ENCODE data around the gene DOCK6. TPM values are rescaled to one million over a fixed set of nuclear protein-coding genes. Genes with fewer than 3 reads are reported as not detected.

Gene DOCK6
- total and polyA plus RNA-seq, 2 of the 13 experiments (the other 11 are each of a cell fraction or from before 2014, with no cell fraction given): 5.4 to 38.1 TPM

DNA sequence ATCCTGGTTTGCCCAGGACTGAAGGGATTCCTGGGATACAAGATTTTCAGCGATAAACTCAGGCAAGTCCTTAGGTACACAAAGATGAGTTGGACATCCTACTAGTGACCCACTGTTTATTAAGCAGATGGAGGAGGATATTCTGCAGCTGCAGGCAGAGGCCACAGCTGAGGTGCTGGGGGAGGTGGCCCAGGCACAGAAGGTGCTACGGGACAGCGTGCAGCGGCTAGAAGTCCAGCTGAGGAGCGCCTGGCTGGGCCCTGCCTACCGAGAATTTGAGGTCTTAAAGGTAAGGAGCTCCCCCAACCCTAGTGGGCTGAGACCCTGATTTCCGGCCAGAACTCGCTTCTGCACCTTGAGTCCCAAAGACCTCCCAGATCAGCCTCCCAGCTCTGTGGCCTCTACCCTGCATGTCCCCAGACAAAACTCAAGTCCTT is 22.3 kb downstream of the DOCK6 start (continued):
- TF ChIP-seq KLF15 (CRISPR knock-in tag; IDR thresholded peaks at IDR 0.05; ENCODE audit: borderline replicate concordance): no peak
- TF ChIP-seq MTF1 (CRISPR knock-in tag; IDR thresholded peaks at IDR 0.05): no peak
- TF ChIP-seq RFX3 (CRISPR knock-in tag; IDR thresholded peaks at IDR 0.05): no peak
- TF ChIP-seq ISX (CRISPR knock-in tag; conservative IDR thresholded peaks at IDR 0.05): no peak
- no peak for TF ChIP-seq ZNF383 (CRISPR knock-in tag; IDR thresholded peaks at IDR 0.05; ENCODE audit: borderline replicate concordance)
- 0 out of 2 replicates have a peak, but pooled peaks have one; percentile 37 for TF ChIP-seq ZNF317 (CRISPR knock-in tag; IDR thresholded peaks at IDR 0.05)
- TF ChIP-seq, protein P1, sequence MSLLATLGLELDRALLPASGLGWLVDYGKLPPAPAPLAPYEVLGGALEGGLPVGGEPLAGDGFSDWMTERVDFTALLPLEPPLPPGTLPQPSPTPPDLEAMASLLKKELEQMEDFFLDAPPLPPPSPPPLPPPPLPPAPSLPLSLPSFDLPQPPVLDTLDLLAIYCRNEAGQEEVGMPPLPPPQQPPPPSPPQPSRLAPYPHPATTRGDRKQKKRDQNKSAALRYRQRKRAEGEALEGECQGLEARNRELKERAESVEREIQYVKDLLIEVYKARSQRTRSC (CRISPR knock-in tag; IDR thresholded peaks at IDR 0.05; ENCODE audit: low read depth): no peak
- TF ChIP-seq SATB2 (CRISPR knock-in tag; IDR thresholded peaks at IDR 0.05): no peak
- TF ChIP-seq, protein P2, sequence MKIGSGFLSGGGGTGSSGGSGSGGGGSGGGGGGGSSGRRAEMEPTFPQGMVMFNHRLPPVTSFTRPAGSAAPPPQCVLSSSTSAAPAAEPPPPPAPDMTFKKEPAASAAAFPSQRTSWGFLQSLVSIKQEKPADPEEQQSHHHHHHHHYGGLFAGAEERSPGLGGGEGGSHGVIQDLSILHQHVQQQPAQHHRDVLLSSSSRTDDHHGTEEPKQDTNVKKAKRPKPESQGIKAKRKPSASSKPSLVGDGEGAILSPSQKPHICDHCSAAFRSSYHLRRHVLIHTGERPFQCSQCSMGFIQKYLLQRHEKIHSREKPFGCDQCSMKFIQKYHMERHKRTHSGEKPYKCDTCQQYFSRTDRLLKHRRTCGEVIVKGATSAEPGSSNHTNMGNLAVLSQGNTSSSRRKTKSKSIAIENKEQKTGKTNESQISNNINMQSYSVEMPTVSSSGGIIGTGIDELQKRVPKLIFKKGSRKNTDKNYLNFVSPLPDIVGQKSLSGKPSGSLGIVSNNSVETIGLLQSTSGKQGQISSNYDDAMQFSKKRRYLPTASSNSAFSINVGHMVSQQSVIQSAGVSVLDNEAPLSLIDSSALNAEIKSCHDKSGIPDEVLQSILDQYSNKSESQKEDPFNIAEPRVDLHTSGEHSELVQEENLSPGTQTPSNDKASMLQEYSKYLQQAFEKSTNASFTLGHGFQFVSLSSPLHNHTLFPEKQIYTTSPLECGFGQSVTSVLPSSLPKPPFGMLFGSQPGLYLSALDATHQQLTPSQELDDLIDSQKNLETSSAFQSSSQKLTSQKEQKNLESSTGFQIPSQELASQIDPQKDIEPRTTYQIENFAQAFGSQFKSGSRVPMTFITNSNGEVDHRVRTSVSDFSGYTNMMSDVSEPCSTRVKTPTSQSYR (CRISPR knock-in tag; IDR thresholded peaks at IDR 0.05; ENCODE audit: borderline replicate concordance): no peak
- TF ChIP-seq ELF3 (CRISPR knock-in tag; IDR thresholded peaks at IDR 0.05): no peak
- TF ChIP-seq, protein P3, sequence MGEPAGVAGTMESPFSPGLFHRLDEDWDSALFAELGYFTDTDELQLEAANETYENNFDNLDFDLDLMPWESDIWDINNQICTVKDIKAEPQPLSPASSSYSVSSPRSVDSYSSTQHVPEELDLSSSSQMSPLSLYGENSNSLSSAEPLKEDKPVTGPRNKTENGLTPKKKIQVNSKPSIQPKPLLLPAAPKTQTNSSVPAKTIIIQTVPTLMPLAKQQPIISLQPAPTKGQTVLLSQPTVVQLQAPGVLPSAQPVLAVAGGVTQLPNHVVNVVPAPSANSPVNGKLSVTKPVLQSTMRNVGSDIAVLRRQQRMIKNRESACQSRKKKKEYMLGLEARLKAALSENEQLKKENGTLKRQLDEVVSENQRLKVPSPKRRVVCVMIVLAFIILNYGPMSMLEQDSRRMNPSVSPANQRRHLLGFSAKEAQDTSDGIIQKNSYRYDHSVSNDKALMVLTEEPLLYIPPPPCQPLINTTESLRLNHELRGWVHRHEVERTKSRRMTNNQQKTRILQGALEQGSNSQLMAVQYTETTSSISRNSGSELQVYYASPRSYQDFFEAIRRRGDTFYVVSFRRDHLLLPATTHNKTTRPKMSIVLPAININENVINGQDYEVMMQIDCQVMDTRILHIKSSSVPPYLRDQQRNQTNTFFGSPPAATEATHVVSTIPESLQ (CRISPR knock-in tag; conservative IDR thresholded peaks at IDR 0.05): no peak
- TF ChIP-seq ATF7 (IDR thresholded peaks at IDR 0.05): no peak
- TF ChIP-seq ATF7 (CRISPR knock-in tag; IDR thresholded peaks at IDR 0.05): no peak
- TF ChIP-seq SRF (IDR thresholded peaks at IDR 0.05; ENCODE audit: low read depth, low read length): no peak
- no peak for TF ChIP-seq CREB1 (IDR thresholded peaks at IDR 0.05)
- TF ChIP-seq CREB1 (CRISPR knock-in tag; IDR thresholded peaks at IDR 0.05): no peak
- no peak for TF ChIP-seq ZFP36L1 (CRISPR knock-in tag; IDR thresholded peaks at IDR 0.05)
- TF ChIP-seq, protein P4, sequence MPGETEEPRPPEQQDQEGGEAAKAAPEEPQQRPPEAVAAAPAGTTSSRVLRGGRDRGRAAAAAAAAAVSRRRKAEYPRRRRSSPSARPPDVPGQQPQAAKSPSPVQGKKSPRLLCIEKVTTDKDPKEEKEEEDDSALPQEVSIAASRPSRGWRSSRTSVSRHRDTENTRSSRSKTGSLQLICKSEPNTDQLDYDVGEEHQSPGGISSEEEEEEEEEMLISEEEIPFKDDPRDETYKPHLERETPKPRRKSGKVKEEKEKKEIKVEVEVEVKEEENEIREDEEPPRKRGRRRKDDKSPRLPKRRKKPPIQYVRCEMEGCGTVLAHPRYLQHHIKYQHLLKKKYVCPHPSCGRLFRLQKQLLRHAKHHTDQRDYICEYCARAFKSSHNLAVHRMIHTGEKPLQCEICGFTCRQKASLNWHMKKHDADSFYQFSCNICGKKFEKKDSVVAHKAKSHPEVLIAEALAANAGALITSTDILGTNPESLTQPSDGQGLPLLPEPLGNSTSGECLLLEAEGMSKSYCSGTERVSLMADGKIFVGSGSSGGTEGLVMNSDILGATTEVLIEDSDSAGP (CRISPR knock-in tag; IDR thresholded peaks at IDR 0.05; ENCODE audit: borderline replicate concordance): no peak; the same call in 1 of the 2 replicates
- TF ChIP-seq GABPB1 (CRISPR knock-in tag; IDR thresholded peaks at IDR 0.05): no peak
- no peak for TF ChIP-seq ZBTB42 (CRISPR knock-in tag; IDR thresholded peaks at IDR 0.05)
- TF ChIP-seq CHD2 (IDR thresholded peaks at IDR 0.05; ENCODE audit: low read depth, low read length): no peak
- no peak for TF ChIP-seq SMARCE1 (IDR thresholded peaks at IDR 0.05; ENCODE audit: borderline replicate concordance)
- TF ChIP-seq SIX1 (CRISPR knock-in tag; IDR thresholded peaks at IDR 0.05; ENCODE audit: borderline replicate concordance): no peak
- TF ChIP-seq, protein P5, sequence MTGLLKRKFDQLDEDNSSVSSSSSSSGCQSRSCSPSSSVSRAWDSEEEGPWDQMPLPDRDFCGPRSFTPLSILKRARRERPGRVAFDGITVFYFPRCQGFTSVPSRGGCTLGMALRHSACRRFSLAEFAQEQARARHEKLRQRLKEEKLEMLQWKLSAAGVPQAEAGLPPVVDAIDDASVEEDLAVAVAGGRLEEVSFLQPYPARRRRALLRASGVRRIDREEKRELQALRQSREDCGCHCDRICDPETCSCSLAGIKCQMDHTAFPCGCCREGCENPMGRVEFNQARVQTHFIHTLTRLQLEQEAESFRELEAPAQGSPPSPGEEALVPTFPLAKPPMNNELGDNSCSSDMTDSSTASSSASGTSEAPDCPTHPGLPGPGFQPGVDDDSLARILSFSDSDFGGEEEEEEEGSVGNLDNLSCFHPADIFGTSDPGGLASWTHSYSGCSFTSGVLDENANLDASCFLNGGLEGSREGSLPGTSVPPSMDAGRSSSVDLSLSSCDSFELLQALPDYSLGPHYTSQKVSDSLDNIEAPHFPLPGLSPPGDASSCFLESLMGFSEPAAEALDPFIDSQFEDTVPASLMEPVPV (CRISPR knock-in tag; IDR thresholded peaks at IDR 0.05): peak; percentile 8; the same call in 1 of the 2 replicates

All from HepG2 (cell line).